ENCODE data around the gene ITGA11. TPM values are rescaled to one million over a fixed set of nuclear protein-coding genes. Genes with fewer than 3 reads are reported as not detected.

ITGA11 gene
- total and polyA plus RNA-seq, 2 donors (not counting 1 experiment from before 2014, with no cell fraction given) = 21.5 to 29.6 TPM

DNA sequence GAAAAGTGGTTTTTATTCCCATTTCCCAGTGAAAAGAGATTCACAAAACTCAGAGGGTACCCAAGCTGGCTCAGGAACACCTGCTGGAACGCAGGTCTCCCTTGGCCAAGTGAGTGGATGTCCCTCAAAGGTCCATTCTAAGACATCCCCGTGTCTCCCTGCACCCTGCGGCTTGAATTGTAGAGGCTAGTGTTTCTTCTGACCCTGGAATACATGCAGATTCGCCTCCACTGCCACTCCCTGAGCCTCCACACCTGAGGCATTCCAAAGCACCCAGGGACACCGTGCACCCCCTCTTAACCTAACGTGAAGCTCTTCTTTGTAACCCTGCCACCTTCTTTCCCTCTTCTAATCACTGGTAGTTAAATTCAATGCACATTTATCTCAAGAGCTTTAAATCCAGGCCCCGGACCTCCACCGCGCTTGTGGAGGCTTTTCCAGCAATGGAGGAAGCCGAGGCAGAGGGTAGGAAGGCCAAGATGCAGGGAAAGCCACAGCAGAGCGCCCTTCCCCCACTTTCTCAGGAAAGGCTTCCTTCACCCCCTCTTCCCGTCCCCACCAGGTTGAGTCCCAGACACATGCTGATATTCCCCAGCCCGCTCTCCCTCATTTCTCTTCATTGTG is 590 bp upstream of the ITGA11 start:
- Histone ChIP-seq H3K27me3 (ENCODE audit: control insufficient read depth, insufficient read depth, low read length) (peaks cover 37% of the 10 kb centered on the region), H3K4me3 (replicated peaks in 1 of 4; ENCODE audit: control extremely low read depth in 1 of 4, insufficient read depth in 1 of 4, low read depth in 3 of 4, low read length in 4 of 4) (no peak overlapping the region), H4K20me1 (ENCODE audit: control insufficient read depth, extremely low read depth, insufficient read depth, low read length) (no peaks in the 10 kb centered on the region), H3K36me3 (ENCODE audit: control insufficient read depth, insufficient read depth, low read length) (no peaks in the 10 kb centered on the region), H3K9ac (ENCODE audit: insufficient read depth, low read length) (no peak overlapping the region), H3K9me3 (ENCODE audit: control insufficient read depth, insufficient read depth, low read depth, low read length) (no peaks in the 10 kb centered on the region), H3K27ac (ENCODE audit: insufficient read depth, low read length) (no peak overlapping the region), H3K4me1 (ENCODE audit: control insufficient read depth, extremely low read depth, insufficient read depth, low read length) (no peaks in the 10 kb centered on the region), H3K4me2 (ENCODE audit: extremely low read depth, insufficient read depth, low read length) (no peak overlapping the region), H2AFZ (ENCODE audit: low read length) (no peak overlapping the region), H3K79me2 (ENCODE audit: control insufficient read depth, insufficient read depth, low read length) (no peaks in the 10 kb centered on the region)
- no peak for DNase-seq (ENCODE audit: low read depth in 2 of 2)
- TF ChIP-seq EZH2 (IDR thresholded peaks at IDR 0.05; ENCODE audit: low read length, missing control alignments) = no peak
- TF ChIP-seq, protein P1, sequence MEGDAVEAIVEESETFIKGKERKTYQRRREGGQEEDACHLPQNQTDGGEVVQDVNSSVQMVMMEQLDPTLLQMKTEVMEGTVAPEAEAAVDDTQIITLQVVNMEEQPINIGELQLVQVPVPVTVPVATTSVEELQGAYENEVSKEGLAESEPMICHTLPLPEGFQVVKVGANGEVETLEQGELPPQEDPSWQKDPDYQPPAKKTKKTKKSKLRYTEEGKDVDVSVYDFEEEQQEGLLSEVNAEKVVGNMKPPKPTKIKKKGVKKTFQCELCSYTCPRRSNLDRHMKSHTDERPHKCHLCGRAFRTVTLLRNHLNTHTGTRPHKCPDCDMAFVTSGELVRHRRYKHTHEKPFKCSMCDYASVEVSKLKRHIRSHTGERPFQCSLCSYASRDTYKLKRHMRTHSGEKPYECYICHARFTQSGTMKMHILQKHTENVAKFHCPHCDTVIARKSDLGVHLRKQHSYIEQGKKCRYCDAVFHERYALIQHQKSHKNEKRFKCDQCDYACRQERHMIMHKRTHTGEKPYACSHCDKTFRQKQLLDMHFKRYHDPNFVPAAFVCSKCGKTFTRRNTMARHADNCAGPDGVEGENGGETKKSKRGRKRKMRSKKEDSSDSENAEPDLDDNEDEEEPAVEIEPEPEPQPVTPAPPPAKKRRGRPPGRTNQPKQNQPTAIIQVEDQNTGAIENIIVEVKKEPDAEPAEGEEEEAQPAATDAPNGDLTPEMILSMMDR (conservative IDR thresholded peaks at IDR 0.05 in 1 of 2, IDR thresholded peaks at IDR 0.05 in 1 of 2; ENCODE audit: low read depth in 1 of 2, low read length in 2 of 2) = no peak

DNA sequence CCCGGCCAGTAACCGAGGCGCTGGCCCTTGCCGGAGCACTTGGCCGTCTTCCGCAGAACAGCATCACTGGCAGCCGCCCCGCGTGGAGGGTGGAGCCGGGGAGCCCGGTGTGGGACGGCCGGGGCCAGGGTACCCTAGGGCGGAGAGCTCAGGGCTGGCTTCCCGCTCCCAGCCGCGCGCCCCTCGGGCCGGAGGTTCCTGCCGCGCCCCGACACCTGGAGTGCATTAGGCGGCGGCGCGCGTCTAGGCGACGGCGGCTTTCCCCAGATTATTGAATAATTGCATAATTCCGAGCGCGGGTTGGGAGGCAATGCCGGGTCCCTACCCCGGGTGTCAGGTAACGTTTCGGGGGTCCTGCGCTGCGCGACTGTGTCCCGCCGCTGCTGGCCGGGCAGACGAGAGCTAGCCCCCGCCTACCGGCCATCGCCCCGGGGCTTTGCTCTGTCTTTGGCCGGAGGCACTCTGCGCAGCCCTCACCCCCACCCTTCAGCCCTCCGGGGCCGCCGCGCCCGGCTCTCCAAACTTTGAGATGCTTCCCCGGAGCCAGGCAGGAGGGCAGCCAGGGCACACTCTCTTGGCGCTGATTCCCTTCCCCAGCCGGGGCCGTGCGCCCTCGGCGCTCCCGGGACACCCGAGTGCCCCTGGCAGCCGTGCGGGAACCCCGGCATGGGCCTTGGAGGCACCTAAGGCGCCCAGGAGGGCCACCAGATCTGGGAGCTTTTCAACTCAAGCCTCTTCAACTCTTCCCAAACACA is 749 bp downstream of the ITGA11 start:
- Histone ChIP-seq H3K27ac (ENCODE audit: insufficient read depth, low read length) (peak overlapping the region; percentile 8), H3K4me3 (replicated peaks in 1 of 4; ENCODE audit: control extremely low read depth in 1 of 4, insufficient read depth in 1 of 4, low read depth in 3 of 4, low read length in 4 of 4) (peak overlapping the region; percentile 39 to 65 (median 49)), H3K27me3 (ENCODE audit: control insufficient read depth, insufficient read depth, low read length) (peaks cover 32% of the 10 kb centered on the region), H3K79me2 (ENCODE audit: control insufficient read depth, insufficient read depth, low read length) (no peaks in the 10 kb centered on the region), H2AFZ (ENCODE audit: low read length) (no peak overlapping the region), H4K20me1 (ENCODE audit: control insufficient read depth, extremely low read depth, insufficient read depth, low read length) (no peaks in the 10 kb centered on the region), H3K9me3 (ENCODE audit: control insufficient read depth, insufficient read depth, low read depth, low read length) (no peaks in the 10 kb centered on the region), H3K36me3 (ENCODE audit: control insufficient read depth, insufficient read depth, low read length) (no peaks in the 10 kb centered on the region), H3K4me2 (ENCODE audit: extremely low read depth, insufficient read depth, low read length) (peak overlapping the region; percentile 37), H3K9ac (ENCODE audit: insufficient read depth, low read length) (peak overlapping the region; percentile 32), H3K4me1 (ENCODE audit: control insufficient read depth, extremely low read depth, insufficient read depth, low read length) (no peaks in the 10 kb centered on the region)
- DNase-seq (ENCODE audit: low read depth in 2 of 2) = no peak
- peak; percentile 62 for TF ChIP-seq EZH2 (IDR thresholded peaks at IDR 0.05; ENCODE audit: low read length, missing control alignments)
- TF ChIP-seq, protein P1 (conservative IDR thresholded peaks at IDR 0.05 in 1 of 2, IDR thresholded peaks at IDR 0.05 in 1 of 2; ENCODE audit: low read depth in 1 of 2, low read length in 2 of 2) = no peak

DNA sequence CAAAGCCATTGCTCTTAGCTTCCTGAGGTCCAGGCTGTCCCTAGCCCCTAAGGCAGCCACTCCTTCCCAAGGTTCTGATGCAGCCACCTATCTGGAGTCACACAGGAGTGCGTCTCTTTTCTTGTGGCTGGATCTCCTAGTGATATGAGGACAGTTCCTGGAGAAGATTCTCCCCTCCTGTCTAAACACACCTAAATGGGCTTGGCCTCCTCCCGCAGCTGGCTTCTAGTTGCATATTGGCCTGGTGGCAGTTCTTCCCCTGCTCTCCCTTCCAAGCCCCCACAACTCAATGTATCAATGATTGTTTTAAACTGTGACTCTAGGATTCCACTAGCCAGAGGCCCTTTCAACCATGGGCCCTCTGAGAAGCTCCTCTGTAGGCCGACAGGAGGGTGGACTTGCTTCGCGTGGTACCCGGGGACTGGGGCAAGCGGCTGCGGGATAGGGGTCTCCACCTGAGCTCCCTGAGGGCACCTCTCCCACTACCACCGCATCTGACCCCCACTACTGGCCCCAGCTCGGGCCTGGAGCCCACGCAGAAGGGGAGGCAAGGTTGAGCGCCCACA is 1.4 kb downstream of the ITGA11 start:
- Histone ChIP-seq H3K9ac (ENCODE audit: insufficient read depth, low read length) (no peak overlapping the region), H3K36me3 (ENCODE audit: control insufficient read depth, insufficient read depth, low read length) (no peaks in the 10 kb centered on the region), H3K27ac (ENCODE audit: insufficient read depth, low read length) (no peak overlapping the region), H3K79me2 (ENCODE audit: control insufficient read depth, insufficient read depth, low read length) (no peaks in the 10 kb centered on the region), H4K20me1 (ENCODE audit: control insufficient read depth, extremely low read depth, insufficient read depth, low read length) (no peaks in the 10 kb centered on the region), H2AFZ (ENCODE audit: low read length) (no peak overlapping the region), H3K4me2 (ENCODE audit: extremely low read depth, insufficient read depth, low read length) (peak overlapping the region; percentile 3), H3K9me3 (ENCODE audit: control insufficient read depth, insufficient read depth, low read depth, low read length) (no peaks in the 10 kb centered on the region), H3K4me1 (ENCODE audit: control insufficient read depth, extremely low read depth, insufficient read depth, low read length) (no peaks in the 10 kb centered on the region), H3K4me3 (replicated peaks in 1 of 4; ENCODE audit: control extremely low read depth in 1 of 4, insufficient read depth in 1 of 4, low read depth in 3 of 4, low read length in 4 of 4) (peak overlapping the region in 2 of 4 experiments; percentile 27 to 58), H3K27me3 (ENCODE audit: control insufficient read depth, insufficient read depth, low read length) (peaks cover 31% of the 10 kb centered on the region)
- no peak for DNase-seq (ENCODE audit: low read depth in 2 of 2)
- peak; percentile 40 for TF ChIP-seq EZH2 (IDR thresholded peaks at IDR 0.05; ENCODE audit: low read length, missing control alignments)
- TF ChIP-seq, protein P1 (conservative IDR thresholded peaks at IDR 0.05 in 1 of 2, IDR thresholded peaks at IDR 0.05 in 1 of 2; ENCODE audit: low read depth in 1 of 2, low read length in 2 of 2) = peak in 1 of 2 donors; percentile 9

All from fibroblast of lung (primary cell).